GM12878 (cell line): ENCODE measurements around the gene CALML4. TPM values are rescaled to one million over a fixed set of nuclear protein-coding genes. Genes with fewer than 3 reads are reported as not detected.

Experiments
- ATAC-seq: fragments of 200-7000 bp; cut with Tn5 transposase; 3 replicates; pipeline ENCODE4 v1.9.1; 2020; ENCODE audit warnings: mild to moderate bottlenecking, moderate library complexity
- BruUV-seq: library from RNA; stranded (reverse); fragments of 400-500 nt; replicated peaks from 2 replicates; lab custom pipeline; 2021; lab: Mats Ljungman, UMichigan
- CTCF ChIA-PET: fragments of 300-600 bp; sonication (Branson Sonifier 250); formaldehyde crosslinking; extraction: SDS; loops from one replicate; lab custom pipeline; 2021; ENCODE audit warnings: inconsistent platforms; lab: Yijun Ruan, JAX
- POLR2A ChIA-PET: fragments of 350-600 bp; formaldehyde crosslinking; extraction: SDS; loops from one replicate; lab custom pipeline; 2021; ENCODE audit warnings: inconsistent platforms; lab: Charles Lee
- RAD21 ChIA-PET: fragments of 300-600 bp; sonication (Branson Sonifier 250); formaldehyde crosslinking; loops from one replicate; lab custom pipeline; 2023; ENCODE audit warnings: antibody characterized with exemption; ENCODE audit not compliant: unreplicated experiment; lab: Charles Lee
- SMC1A ChIA-PET: fragments of 300-600 bp; sonication (Branson Sonifier 250); formaldehyde crosslinking; loops from one replicate; lab custom pipeline; 2023; ENCODE audit not compliant: unreplicated experiment, uncharacterized antibody; lab: Charles Lee
- DNase-seq: peaks from one replicate; pipeline ENCODE4 v3.0.0-alpha.2; 2011; ENCODE audit warnings: low read depth, low spot score
- FAIRE-seq: peaks from 3 replicates; lab custom pipeline; 2011; peaks lifted over from hg19 to GRCh38; lab: Jason Lieb, UNC
- H2AFZ ChIP-seq: 2 replicates; pipeline ENCODE4 v1.6.0; 2011; ENCODE audit warnings: low read depth, low read length, control low read depth; ENCODE audit not compliant: control insufficient read depth
- H3K27ac ChIP-seq: 2 replicates; pipeline ENCODE4 v1.5.1; 2011; ENCODE audit warnings: control low read depth; ENCODE audit not compliant: control insufficient read depth, insufficient read depth
- H3K27me3 ChIP-seq, 2 experiments: replicated peaks in 1 of 2; 2 replicates each; pipeline versions ENCODE4 v1.6.0 to v1.6.1; 2011; ENCODE audit warnings: low read length in 1 of 2; ENCODE audit not compliant: control insufficient read depth in 2 of 2, insufficient read depth in 2 of 2
- H3K36me3 ChIP-seq, 2 experiments: 2 replicates each; pipeline ENCODE4 v1.5.1; 2011; ENCODE audit warnings: low read length in 1 of 2; ENCODE audit not compliant: control insufficient read depth in 2 of 2, insufficient read depth in 2 of 2
- H3K4me1 ChIP-seq: 2 replicates; pipeline ENCODE4 v1.6.1; 2011; ENCODE audit warnings: mild to moderate bottlenecking, low read length, moderate library complexity, mixed read lengths; ENCODE audit not compliant: control insufficient read depth, insufficient read depth
- H3K4me2 ChIP-seq: 2 replicates; pipeline ENCODE4 v1.6.0; 2011; ENCODE audit warnings: control low read depth; ENCODE audit not compliant: control insufficient read depth, insufficient read depth
- H3K4me3 ChIP-seq: fragments of 200-600 bp; sonication (generic); 2 replicates; pipeline ENCODE4 v1.5.1; 2016
- H3K79me2 ChIP-seq: 2 replicates; pipeline ENCODE4 v1.6.0; 2011; ENCODE audit warnings: low read length; ENCODE audit not compliant: control insufficient read depth, insufficient read depth
- H3K9ac ChIP-seq: 2 replicates; pipeline ENCODE4 v1.8.0; 2011; ENCODE audit warnings: low read length, control low read depth, mixed read lengths; ENCODE audit not compliant: control insufficient read depth, insufficient read depth
- H3K9me3 ChIP-seq: replicated peaks from 3 replicates; pipeline ENCODE4 v1.5.1; 2011; ENCODE audit warnings: mild to moderate bottlenecking, low read length; ENCODE audit not compliant: control insufficient read depth, insufficient read depth
- H4K20me1 ChIP-seq: 2 replicates; pipeline ENCODE4 v1.6.0; 2011; ENCODE audit not compliant: control insufficient read depth, insufficient read depth
- ATF2 ChIP-seq: IDR thresholded peaks from 2 replicates; pipeline ENCODE4 v1.6.1; 2012; ENCODE audit warnings: low read length, inconsistent platforms
- CBFB ChIP-seq: IDR thresholded peaks from 2 replicates; pipeline ENCODE4 v1.6.1; 2016; ENCODE audit warnings: antibody characterized with exemption, low read depth
- HDGF ChIP-seq: fragments of 450-650 bp; IDR thresholded peaks from 2 replicates; pipeline ENCODE4 v1.6.1; 2016; ENCODE audit warnings: antibody characterized with exemption
- MTA2 ChIP-seq: fragments of 450-650 bp; IDR thresholded peaks from 2 replicates; pipeline ENCODE4 v1.6.1; 2016; ENCODE audit warnings: low read depth, mild to moderate bottlenecking, moderate library complexity
- NR2C1 ChIP-seq: fragments of 450-650 bp; IDR thresholded peaks from 2 replicates; pipeline ENCODE4 v1.6.1; 2017; ENCODE audit warnings: antibody characterized with exemption, mild to moderate bottlenecking, moderate library complexity
- POU2F2 ChIP-seq: IDR thresholded peaks from 3 replicates; pipeline ENCODE4 v1.6.1; 2011; ENCODE audit warnings: low read depth, mild to moderate bottlenecking, low read length, borderline replicate concordance
- RCOR1 ChIP-seq: conservative IDR thresholded peaks from 2 replicates; pipeline ENCODE4 v1.6.1; 2012; ENCODE audit warnings: low read depth, low read length, improper control_type of control experiment
- SUPT20H ChIP-seq: IDR thresholded peaks from 2 replicates; pipeline ENCODE4 v1.6.1; 2011; ENCODE audit warnings: low read depth, mild to moderate bottlenecking, low read length, moderate library complexity, borderline replicate concordance; ENCODE audit not compliant: control insufficient read depth
- SUZ12 ChIP-seq: fragments of 200-600 bp; sonication (generic); IDR thresholded peaks from one replicate; pipeline ENCODE4 v1.6.1; 2018; ENCODE audit warnings: antibody characterized with exemption, mild to moderate bottlenecking; ENCODE audit not compliant: unreplicated experiment
- ZNF622 ChIP-seq: fragments of 450-650 bp; IDR thresholded peaks from 2 replicates; pipeline ENCODE4 v1.6.1; 2017; ENCODE audit warnings: mild to moderate bottlenecking, inconsistent platforms
- WGBS: methylation state at CpG from one replicate; pipeline ENCODE4 v1.1.6; 2016; ENCODE audit warnings: low lambda C conversion rate; ENCODE audit not compliant: insufficient replicate concordance, insufficient coverage; ENCODE audit errors: missing lambda C conversion rate; 5-methylcytosine and 5-hydroxymethylcytosine counted together
- in situ Hi-C: fragments of 300-500 bp; cut with MboI; formaldehyde crosslinking; loops from 9 replicates; pipeline ENCODE4 v1.14.3; 2018; ENCODE audit warnings: mixed read lengths
- intact Hi-C: fragments of 100-400 bp; cut with micrococcal nuclease; formaldehyde crosslinking; loops from one replicate; pipeline ENCODE4 v1.14.2; 2022; ENCODE audit not compliant: unreplicated experiment
- polyA plus RNA-seq, 11 experiments: library from polyadenylated mRNA; depleted of rRNA in 4 of 11; unstranded in 6 of 11; stranded (reverse) in 5 of 11; fragments of >200 nt; fragmentation: Nextera tagmentation in 4 of 11; fragmentation: Illumina TruSeq in 1 of 11; extraction: Ambion mirVana in 4 of 11; extraction: Trizol in 1 of 11; gene quantifications; 1 replicate in 1 of 11; 2 replicates in 10 of 11; pipeline versions ENCODE4 v1.2.1 to v1.2.3, GENCODE V29; 2011 to 2016; ENCODE audit warnings: inconsistent platforms in 2 of 11, missing spikeins in 2 of 11, low read depth in 1 of 11
- total RNA-seq, 4 experiments: library from RNA; depleted of rRNA in 3 of 4; stranded (reverse); fragments of >200 nt in 3 of 4; fragmentation: Illumina TruSeq in 1 of 4; extraction: Trizol in 1 of 4; gene quantifications; 2 replicates each; pipeline versions ENCODE4 v1.2.1 to v1.2.3, GENCODE V29; 2013 to 2021
- TF ChIP-seq, protein P1 (sequence below): IDR thresholded peaks from 2 replicates; pipeline ENCODE4 v1.6.1; 2011; ENCODE audit warnings: mild to moderate bottlenecking, low read depth, low read length, moderate library complexity; ENCODE audit not compliant: insufficient replicate concordance
- TF ChIP-seq, protein P2 (sequence below): fragments of 450-650 bp; IDR thresholded peaks from 2 replicates; pipeline ENCODE4 v1.6.1; 2014; ENCODE audit warnings: mild to moderate bottlenecking
- TF ChIP-seq, protein P3 (sequence below): fragments of 450-650 bp; formaldehyde crosslinking; IDR thresholded peaks from 2 replicates; pipeline ENCODE4 v1.4.0; 2020; ENCODE audit warnings: mild to moderate bottlenecking, moderate library complexity

Gene CALML4
- total and polyA plus RNA-seq, 10 of the 15 experiments (the other 5 are each of a cell fraction or from before 2014, with no cell fraction given): 1.7 to 15.9 (median 5.1) TPM

GRCh38 chr15:68204361-68204760 lies 771 bp downstream of the CALML4 start:
- H3K27me3 ChIP-seq: no peaks in the 10 kb centered on the region
- H3K79me2 ChIP-seq: no peaks in the 10 kb centered on the region; the same call in none of the 2 replicates
- H3K36me3 ChIP-seq: peaks cover 10 to 11% of the 10 kb centered on the region in 2 experiments; a peak in 3 of 4 replicates
- H4K20me1 ChIP-seq: no peaks in the 10 kb centered on the region
- no peak overlapping the region for H2AFZ ChIP-seq
- in situ Hi-C loops: no loop called here
- no peaks in the 10 kb centered on the region for H3K9me3 ChIP-seq
- ATAC-seq: no peak
- SMC1A ChIA-PET: no interaction called here
- H3K9ac ChIP-seq: no peak overlapping the region
- TF ChIP-seq POU2F2 (no peak), MTA2 (no peak), ZNF622 (no peak), HDGF (no peak), CBFB (no peak), RCOR1 (no peak), NR2C1 (no peak), ATF2 (no peak), SUZ12 (no peak), SUPT20H (no peak)
- TF ChIP-seq, protein P1, sequence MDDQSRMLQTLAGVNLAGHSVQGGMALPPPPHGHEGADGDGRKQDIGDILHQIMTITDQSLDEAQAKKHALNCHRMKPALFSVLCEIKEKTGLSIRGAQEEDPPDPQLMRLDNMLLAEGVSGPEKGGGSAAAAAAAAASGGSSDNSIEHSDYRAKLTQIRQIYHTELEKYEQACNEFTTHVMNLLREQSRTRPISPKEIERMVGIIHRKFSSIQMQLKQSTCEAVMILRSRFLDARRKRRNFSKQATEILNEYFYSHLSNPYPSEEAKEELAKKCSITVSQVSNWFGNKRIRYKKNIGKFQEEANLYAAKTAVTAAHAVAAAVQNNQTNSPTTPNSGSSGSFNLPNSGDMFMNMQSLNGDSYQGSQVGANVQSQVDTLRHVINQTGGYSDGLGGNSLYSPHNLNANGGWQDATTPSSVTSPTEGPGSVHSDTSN: no peak
- TF ChIP-seq, protein P2, sequence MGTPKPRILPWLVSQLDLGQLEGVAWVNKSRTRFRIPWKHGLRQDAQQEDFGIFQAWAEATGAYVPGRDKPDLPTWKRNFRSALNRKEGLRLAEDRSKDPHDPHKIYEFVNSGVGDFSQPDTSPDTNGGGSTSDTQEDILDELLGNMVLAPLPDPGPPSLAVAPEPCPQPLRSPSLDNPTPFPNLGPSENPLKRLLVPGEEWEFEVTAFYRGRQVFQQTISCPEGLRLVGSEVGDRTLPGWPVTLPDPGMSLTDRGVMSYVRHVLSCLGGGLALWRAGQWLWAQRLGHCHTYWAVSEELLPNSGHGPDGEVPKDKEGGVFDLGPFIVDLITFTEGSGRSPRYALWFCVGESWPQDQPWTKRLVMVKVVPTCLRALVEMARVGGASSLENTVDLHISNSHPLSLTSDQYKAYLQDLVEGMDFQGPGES: no peak
- TF ChIP-seq, protein P3, sequence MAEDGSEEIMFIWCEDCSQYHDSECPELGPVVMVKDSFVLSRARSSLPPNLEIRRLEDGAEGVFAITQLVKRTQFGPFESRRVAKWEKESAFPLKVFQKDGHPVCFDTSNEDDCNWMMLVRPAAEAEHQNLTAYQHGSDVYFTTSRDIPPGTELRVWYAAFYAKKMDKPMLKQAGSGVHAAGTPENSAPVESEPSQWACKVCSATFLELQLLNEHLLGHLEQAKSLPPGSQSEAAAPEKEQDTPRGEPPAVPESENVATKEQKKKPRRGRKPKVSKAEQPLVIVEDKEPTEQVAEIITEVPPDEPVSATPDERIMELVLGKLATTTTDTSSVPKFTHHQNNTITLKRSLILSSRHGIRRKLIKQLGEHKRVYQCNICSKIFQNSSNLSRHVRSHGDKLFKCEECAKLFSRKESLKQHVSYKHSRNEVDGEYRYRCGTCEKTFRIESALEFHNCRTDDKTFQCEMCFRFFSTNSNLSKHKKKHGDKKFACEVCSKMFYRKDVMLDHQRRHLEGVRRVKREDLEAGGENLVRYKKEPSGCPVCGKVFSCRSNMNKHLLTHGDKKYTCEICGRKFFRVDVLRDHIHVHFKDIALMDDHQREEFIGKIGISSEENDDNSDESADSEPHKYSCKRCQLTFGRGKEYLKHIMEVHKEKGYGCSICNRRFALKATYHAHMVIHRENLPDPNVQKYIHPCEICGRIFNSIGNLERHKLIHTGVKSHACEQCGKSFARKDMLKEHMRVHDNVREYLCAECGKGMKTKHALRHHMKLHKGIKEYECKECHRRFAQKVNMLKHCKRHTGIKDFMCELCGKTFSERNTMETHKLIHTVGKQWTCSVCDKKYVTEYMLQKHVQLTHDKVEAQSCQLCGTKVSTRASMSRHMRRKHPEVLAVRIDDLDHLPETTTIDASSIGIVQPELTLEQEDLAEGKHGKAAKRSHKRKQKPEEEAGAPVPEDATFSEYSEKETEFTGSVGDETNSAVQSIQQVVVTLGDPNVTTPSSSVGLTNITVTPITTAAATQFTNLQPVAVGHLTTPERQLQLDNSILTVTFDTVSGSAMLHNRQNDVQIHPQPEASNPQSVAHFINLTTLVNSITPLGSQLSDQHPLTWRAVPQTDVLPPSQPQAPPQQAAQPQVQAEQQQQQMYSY (CRISPR knock-in tag): no peak
- TF ChIP-seq, all 136 proteins: peak for 0
- no TSS peak for BruUV-seq
- H3K4me3 ChIP-seq: no peak overlapping the region
- no peak overlapping the region for H3K27ac ChIP-seq
- ChIA-PET CTCF (no interaction called here), POLR2A (interaction anchor here (0.6 kb wide), 1 partner anchor 352 kb away, joined by 5 read pairs; no protein-coding TSS in a partner anchor), RAD21 (no interaction called here)
- no peak overlapping the region for H3K4me2 ChIP-seq
- FAIRE-seq: no peak
- H3K4me1 ChIP-seq: peaks cover 6% of the 10 kb centered on the region
- no peak for DNase-seq
- intact Hi-C loops: no loop called here
- 88% methylated on average over 7 of the region's 7 CpGs for WGBS
